Suprapubic skin (tissue), 4 donors: ENCODE measurements around the gene DNAJC21.

ENCODE experiments used
- POLR2A ChIP-seq, 2 donors: fragments of 450-650 bp; IDR thresholded peaks; one replicate each; pipeline ENCODE4 v1.6.1; 2017; ENCODE audit warnings: antibody characterized with exemption in 2 of 2, mild to moderate bottlenecking in 2 of 2, moderate library complexity in 2 of 2
- POLR2AphosphoS5 ChIP-seq, 3 donors: sonication (generic); formaldehyde crosslinking; IDR thresholded peaks; one replicate each; pipeline ENCODE4 v1.6.1; 2017; ENCODE audit warnings: antibody characterized with exemption in 3 of 3
- TF ChIP-seq, protein P1 (sequence below), 2 donors: fragments of 200-600 bp in 1 of 2; fragments of 450-650 bp in 1 of 2; sonication (generic) in 1 of 2; IDR thresholded peaks; one replicate each; pipeline ENCODE4 v1.5.1; 2016 to 2019; ENCODE audit warnings: antibody characterized with exemption in 2 of 2, mild to moderate bottlenecking in 1 of 2, moderate library complexity in 1 of 2

GRCh38 chr5:34924462-34924765, 4.9 kb upstream of the DNAJC21 start:
- TF ChIP-seq, protein P1, sequence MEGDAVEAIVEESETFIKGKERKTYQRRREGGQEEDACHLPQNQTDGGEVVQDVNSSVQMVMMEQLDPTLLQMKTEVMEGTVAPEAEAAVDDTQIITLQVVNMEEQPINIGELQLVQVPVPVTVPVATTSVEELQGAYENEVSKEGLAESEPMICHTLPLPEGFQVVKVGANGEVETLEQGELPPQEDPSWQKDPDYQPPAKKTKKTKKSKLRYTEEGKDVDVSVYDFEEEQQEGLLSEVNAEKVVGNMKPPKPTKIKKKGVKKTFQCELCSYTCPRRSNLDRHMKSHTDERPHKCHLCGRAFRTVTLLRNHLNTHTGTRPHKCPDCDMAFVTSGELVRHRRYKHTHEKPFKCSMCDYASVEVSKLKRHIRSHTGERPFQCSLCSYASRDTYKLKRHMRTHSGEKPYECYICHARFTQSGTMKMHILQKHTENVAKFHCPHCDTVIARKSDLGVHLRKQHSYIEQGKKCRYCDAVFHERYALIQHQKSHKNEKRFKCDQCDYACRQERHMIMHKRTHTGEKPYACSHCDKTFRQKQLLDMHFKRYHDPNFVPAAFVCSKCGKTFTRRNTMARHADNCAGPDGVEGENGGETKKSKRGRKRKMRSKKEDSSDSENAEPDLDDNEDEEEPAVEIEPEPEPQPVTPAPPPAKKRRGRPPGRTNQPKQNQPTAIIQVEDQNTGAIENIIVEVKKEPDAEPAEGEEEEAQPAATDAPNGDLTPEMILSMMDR (IDR thresholded peaks at IDR 0.05): no peak
- TF ChIP-seq POLR2AphosphoS5 (IDR thresholded peaks at IDR 0.05) (no peak), POLR2A (IDR thresholded peaks at IDR 0.05) (no peak)
